Measurements from ENCODE around the gene CLBA1.

GRCh38 chr14:104991896-104992230, 6.3 kb downstream of the CLBA1 start:
- TF ChIP-seq, protein P1, sequence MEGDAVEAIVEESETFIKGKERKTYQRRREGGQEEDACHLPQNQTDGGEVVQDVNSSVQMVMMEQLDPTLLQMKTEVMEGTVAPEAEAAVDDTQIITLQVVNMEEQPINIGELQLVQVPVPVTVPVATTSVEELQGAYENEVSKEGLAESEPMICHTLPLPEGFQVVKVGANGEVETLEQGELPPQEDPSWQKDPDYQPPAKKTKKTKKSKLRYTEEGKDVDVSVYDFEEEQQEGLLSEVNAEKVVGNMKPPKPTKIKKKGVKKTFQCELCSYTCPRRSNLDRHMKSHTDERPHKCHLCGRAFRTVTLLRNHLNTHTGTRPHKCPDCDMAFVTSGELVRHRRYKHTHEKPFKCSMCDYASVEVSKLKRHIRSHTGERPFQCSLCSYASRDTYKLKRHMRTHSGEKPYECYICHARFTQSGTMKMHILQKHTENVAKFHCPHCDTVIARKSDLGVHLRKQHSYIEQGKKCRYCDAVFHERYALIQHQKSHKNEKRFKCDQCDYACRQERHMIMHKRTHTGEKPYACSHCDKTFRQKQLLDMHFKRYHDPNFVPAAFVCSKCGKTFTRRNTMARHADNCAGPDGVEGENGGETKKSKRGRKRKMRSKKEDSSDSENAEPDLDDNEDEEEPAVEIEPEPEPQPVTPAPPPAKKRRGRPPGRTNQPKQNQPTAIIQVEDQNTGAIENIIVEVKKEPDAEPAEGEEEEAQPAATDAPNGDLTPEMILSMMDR (IDR thresholded peaks at IDR 0.05) = no peak
- no peak for TF ChIP-seq POLR2A (IDR thresholded peaks at IDR 0.05)
